Stimulated activated CD4-positive, alpha-beta T cell treated with anti-CD3 and anti-CD28 coated beads, Interleukin-2, amount 100 ng/mL, for 4 hours (primary cell): Measurements from ENCODE around the gene DUS1L.

Experiments
- DNase-seq: peaks from one replicate; pipeline ENCODE4 v3.0.0-alpha.2; 2020; ENCODE audit warnings: low read depth

Gene DUS1L

GRCh38 chr17:82076018-82076784, 10.6 kb upstream of the DUS1L start:
- no peak for DNase-seq

DNA sequence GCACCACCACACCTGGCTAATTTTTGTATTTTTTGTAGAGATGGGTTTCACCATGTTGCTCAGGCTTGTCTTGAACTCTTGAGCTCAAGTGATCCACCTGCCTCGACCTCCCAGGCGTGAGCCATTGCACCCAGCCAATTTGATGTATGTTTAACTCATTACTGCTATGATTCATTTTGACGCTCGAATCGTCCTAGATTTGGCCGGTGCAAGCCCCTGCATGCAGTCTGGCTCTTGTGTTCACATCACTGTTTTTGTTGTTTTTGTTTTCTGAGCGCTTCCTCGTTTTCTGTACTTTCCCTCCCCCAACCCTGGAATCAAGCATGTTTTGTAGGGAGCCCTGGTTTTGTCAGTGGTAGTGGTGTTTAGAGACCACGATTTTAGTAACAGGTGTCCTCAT, 7.8 kb upstream of the DUS1L start:
- no peak for DNase-seq

- no peak for DNase-seq
These were observed 7.2 kb upstream of the DUS1L start for GRCh38 chr17:82072827-82073226.

DNA sequence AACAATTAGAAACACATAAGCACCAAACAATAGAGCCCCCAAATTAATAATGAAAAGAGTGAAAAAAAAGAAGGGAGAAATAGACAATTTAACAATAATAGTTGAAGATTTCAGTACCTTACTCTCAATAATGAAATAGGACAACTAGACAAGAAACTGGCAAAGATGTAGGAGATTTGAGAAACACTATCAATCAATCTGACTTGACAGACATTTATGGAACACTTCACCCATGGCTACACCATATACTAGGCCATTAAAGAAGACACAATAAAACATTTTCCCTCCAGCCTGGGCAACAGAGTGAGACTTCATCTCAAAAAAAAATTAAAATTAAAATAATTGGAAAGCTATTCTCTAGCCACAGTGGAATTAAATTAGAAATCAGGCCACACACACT, 5.0 kb upstream of the DUS1L start:
- no peak for DNase-seq

- peak; percentile 23 for DNase-seq
These were observed 389 bp downstream of the DUS1L start for GRCh38 chr17:82065193-82065637.

DNA sequence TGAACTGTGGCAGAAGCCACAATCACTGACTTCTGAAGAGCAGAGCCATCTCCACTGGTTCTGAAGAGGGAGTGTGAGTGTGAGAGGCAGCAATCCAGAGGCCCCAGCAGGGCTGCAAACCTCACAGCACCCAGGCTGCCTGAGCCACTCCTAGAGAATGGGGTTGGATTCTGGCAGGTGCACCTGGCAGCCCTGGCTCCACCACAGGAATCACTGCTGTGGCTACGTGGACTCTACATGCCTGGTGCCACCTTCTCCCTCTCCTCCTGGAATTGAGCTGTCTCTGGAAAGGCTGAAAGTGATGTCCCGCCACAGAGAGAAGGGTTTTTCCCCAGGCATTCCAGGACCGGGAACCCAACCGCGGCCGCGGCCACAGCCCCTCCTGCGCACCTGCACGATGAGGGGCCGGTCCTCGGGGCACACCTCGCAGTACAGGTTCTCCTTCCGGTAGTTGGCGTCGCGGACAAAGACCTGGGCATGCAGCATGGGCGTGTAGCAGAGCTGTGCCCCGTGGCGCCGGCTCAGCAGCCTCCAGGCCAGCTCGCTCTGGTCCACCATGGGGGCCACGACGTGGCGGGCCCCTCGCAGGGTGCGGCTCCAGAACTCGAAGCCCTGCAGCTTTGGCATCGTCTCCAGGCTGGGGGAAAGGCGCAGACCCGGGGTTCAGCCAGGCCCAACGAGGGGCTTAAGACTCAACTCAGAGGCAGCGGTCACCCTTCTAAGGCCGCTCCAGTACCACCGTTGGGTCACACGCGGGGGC, 991 bp downstream of the DUS1L start:
- DNase-seq = no peak

- DNase-seq = no peak
These were observed 1.9 kb downstream of the DUS1L start for GRCh38 chr17:82063424-82064415.

GRCh38 chr17:82062984-82063368, 2.6 kb downstream of the DUS1L start:
- DNase-seq = no peak

DNA sequence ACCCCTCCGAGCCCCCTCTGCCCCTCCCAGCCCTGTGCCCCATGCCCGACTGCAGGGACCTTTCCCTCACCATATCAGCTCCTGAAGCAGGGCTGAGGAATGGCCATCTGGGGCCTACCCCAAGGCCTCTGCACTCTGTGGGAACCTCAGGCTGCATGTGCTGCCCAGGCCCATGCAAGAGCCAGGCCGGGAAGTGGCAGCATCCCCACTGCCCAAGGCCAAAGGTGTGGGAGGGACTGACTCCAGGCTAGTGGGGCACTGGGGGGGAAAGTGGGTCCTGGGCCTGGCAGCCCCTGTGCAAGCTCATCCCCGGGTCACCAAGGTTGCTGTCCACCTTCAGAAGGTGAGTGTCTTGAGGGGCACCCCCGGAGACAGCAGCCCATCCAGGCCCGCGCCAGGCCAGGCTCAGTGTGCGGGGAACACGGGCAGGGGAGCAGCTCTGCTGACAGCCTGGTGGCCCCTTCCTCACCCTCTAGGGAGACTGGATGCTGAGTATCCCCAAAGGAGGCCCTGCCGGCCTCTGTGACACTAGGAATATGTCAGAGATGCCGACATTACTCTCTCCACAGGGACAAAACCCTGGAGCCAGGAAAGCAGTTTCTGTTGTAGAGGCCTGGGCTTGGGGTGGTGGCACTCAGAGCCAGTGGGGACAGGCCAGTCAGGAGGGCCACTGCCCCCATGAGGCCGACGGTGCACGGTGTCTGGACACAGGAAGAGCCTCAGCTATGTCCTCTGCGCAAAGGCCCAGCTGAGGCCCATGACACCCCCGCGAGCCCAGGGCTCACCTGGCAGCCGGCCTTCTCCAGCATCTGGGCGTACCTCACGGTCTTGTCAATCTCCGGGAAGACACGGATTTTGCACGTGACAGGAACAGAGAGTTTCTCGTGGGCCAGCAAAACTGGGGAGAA, 3.3 kb downstream of the DUS1L start:
- DNase-seq = no peak

- no peak for DNase-seq
These were observed 4.3 kb downstream of the DUS1L start for GRCh38 chr17:82061047-82061925.

DNA sequence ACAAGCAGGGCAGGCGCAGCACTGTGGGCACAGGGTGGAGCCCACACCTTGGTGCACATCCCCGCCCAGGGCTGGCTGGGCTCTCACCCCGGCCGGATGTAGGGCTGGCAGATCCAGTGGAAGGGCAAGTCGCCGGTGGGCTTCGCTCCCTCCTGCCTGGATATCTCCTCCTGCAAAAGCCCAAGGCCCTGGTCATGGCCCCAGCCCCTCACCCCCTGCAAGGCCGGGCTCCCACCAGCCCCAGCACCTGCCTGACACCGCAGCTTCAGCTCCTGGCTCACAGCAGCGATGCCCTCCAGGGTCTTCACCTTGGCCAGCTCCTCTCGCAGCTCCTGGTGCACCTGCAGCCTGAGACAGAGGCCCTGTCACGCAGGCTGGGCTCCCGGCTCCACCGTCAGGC, 5.0 kb downstream of the DUS1L start:
- DNase-seq = no peak

DNA sequence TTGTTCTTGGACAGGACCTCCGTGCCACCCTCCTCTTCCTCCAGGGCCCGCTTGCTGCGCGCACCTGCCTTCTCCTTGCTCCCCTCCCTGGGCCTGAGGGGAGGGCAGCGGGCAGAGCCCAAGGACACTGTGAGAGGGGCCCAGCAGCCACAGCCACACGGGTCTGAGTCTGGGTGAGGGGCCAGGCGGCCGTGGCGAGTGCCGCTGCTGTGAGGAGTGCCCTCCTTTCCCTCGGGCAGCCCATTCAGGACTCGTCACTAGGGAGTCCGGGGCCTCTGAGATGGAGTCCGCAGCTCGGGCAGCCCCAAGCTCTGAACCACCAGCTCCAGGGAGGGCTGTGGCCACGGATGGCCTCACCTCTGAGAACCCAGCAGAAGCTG, 5.6 kb downstream of the DUS1L start:
- no peak for DNase-seq

DNA sequence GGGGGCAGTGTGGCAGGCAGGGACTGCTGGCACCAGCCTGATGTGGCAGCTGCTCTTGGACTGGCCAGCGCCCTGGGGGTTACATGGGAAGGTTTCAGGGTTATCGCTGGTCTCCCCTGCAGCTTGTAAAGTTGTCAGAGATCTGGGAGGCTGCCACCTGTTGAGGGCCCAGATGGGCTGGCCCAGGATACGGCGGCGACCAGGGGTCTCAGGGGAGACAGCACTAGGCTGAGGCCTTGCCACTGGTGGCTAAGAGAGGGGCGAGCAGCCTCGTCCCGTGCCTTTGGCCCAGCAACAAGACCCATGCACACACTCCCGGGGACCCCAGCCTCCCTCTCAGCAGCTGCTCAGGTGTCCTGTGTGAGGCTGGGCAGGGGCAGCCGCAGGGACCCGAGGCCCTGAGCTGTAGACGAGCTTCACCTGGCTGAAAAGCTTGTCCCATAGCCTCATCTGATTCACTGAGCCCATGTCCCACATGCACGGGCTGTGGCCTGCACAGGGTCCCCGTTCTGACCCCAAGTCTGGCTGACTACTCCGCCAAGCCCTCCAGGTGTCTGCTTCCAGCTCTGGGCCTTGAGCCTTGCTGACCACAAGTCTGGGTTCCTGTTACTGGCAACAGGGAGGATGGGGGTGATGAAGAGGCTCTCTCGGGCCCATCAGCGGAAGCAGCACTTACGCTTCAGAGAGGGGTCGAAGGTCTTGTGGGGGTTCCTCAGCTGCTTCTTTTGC, 6.2 kb downstream of the DUS1L start:
- no peak for DNase-seq

- no peak for DNase-seq
These were observed 6.8 kb downstream of the DUS1L start for GRCh38 chr17:82058855-82059249.

DNA sequence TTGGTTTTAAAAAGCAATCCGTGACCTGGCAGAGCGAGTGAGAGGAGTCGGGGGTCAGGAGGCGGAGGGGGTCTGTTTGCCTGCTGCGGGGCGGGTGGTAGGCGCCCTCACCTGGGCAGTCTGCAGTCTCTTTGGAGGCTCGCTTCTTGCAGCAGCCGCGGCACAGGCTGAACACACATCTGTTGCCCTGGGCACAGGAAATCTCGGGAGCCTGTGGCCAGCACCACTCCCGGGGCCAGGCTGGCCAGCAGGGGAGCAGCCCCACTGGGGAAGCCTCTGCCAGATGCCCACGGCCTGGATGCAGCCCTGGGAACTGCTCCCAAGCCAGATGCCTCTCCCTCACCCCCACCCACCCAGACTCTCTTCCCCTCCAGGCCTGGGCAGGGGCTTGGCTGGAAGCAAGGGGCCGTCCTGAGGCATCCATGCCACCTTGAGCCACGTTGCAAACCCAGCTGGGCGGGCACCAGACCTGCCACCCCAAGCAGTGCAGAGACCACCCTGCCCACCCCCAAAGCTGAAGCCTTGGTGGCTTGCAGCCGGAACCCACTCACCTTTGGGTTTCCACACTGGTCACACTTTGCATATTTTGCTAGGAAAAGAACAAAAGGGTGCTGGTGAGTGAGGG, 7.3 kb downstream of the DUS1L start:
- DNase-seq = no peak

- DNase-seq = no peak
These were observed 8.6 kb downstream of the DUS1L start for GRCh38 chr17:82056729-82057621.

GRCh38 chr17:82055965-82056728, 9.5 kb downstream of the DUS1L start:
- no peak for DNase-seq
